ENCODE data around the gene ASB15. TPM values are rescaled to one million over a fixed set of nuclear protein-coding genes. Genes with fewer than 3 reads are reported as not detected.

ASB15 gene
- not detected in 2 replicates for total RNA-seq

GRCh38 chr7:123601530-123601929 lies at the start of gene ASB15:
TSS of gene ASB15 (plus strand) at chr7:123601821. CDS start at chr7:123614503, 12,682 bp downstream.

GRCh38 chr7:123557398-123558288 lies 44.0 kb upstream of the ASB15 start, which contains the start of gene NDUFA5:
TSS of gene NDUFA5 (minus strand) at chr7:123557818. CDS start at chr7:123557795, 23 bp downstream.

GRCh38 chr7:123655614-123656013 lies 54.0 kb downstream of the ASB15 start, which contains the start of gene LMOD2:
TSS of gene LMOD2 (plus strand) at chr7:123655866. CDS start at chr7:123655964, 98 bp downstream.

Other genes starting within 250 kb of the ASB15 start
- under 0.01 and 0.38 TPM in 2 replicates for gene IQUB, start 67.2 kb upstream of the ASB15 start, total RNA-seq
- 27.4 and 31.9 TPM in 2 replicates for gene NDUFA5, start 44.0 kb upstream of the ASB15 start, total RNA-seq
- not detected in 2 replicates for gene LMOD2, start 54.0 kb downstream of the ASB15 start, total RNA-seq
- 19.6 and 23.0 TPM in 2 replicates for gene WASL, start 147.2 kb downstream of the ASB15 start, total RNA-seq
- 0.86 and 0.98 TPM in 2 replicates for gene HYAL4, start 243.3 kb downstream of the ASB15 start, total RNA-seq